GM18868 (cell line): ENCODE data around the gene ZNF143.
"Not testable (repeated sequence)": the region's sequence is repeated elsewhere in the genome, so short reads cannot be mapped to it uniquely, and the experiment has no call there.

Experiments used
- ATAC-seq: cut with Tn5 transposase; IDR thresholded peaks from one replicate; pipeline ENCODE4 v1.9.1; 2021; ENCODE audit warnings: mild to moderate bottlenecking, moderate library complexity; ENCODE audit not compliant: unreplicated experiment

ZNF143 gene

DNA sequence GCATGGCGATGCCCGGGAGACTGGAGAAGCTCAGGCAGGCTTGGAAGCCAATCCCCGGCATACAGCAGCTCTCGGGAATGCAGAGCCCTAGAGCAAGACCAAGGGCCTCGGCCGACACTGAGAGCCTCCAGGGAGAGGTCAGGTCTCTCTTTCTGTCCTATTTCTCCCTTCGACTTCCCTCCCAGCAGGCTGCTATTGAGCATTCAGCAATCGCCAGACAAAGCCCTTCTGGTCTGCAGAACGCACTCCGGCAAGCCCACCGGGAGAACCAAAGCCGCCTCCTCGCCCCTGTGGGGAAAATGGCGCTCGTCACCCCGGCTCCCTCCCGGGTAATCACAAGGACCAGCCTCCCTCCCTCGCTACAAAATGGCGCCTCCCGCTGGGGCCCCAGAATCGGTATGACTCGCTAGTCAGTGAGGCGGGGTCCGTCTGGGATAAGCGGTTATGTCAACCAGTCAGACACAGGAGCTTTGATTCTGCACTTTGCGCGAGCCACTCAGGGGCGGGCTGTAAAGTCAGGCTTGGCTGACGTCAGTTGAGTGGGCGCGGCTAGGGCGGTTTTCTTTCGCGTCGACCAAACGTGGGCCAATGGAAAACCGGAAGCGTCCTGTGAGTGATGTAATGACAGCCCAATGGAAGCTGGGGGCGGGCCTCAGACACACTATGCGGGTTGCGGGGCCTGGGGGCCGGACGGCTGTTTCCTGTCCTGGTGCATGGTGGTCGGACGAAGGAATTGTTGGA is at the start of gene ZNF143:
TSS of gene ZNF143 (plus strand) at position 691 of the 741 bp plus-strand sequence. CDS start 10,297 bp downstream, outside the sequence.
- peak; percentile 86 for ATAC-seq

- ATAC-seq = no peak
These were observed 32.1 kb upstream of the ZNF143 start for GRCh38 chr11:9428706-9429105.

GRCh38 chr11:9438611-9439010 is 22.2 kb upstream of the ZNF143 start:
- no peak for ATAC-seq

DNA sequence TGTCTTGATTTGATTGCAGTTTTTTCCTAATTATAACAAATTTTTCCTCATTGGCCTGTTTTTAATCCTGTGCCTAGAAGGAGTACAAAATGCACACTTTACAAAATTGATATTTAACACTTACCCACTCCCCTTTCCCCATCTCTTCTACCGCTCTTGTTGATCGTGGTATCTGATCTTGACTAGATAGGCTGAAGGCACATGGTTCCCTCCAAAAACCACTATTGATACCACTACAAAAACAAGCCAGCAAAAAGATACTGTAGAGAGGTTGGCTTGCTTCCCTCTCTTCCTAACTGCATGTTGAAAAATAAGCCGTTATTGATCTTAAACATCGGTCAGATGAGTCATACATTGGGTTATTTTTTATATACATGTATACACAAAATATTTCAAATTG is 14.6 kb upstream of the ZNF143 start:
- ATAC-seq = no peak

- no peak for ATAC-seq
These were observed 12.0 kb upstream of the ZNF143 start for GRCh38 chr11:9448576-9449352.

DNA sequence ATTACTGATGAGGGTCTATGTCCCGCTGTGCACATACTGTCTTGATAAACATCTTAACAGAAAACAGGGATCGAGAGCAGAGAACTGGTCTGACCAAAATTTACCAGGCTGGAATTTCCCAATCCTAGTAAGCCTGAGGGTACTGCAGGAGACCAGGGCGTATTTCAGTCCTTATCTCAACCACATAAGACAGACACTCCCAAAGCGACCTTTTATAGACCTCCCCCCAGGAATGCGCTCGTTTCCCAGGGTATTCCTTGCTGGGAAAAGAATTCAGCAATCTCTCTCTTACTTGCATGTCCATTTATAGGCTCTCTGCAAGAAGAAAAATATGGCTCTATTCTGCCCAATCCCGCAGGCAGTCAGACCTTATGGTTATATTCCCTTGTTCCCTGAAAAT is 8.8 kb upstream of the ZNF143 start:
- not testable (repeated sequence) for ATAC-seq

DNA sequence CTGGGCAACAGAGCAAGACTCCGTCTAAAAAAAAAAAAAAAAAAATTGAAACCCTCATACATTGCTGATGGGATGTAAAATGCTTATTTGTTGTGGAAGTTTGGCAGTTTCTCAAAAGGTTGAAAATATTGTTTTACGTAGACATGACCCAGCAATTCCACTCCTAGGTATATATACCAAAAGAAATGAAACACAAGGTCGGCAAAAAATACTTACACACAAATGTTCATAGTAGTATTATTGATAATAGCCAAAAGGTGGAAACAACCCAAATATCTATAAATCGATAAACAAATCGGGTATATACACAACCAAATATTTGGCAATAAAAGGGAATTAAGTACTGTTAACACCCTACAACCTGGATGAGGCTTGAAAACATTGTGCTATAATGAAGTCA is 5.1 kb upstream of the ZNF143 start:
- no peak for ATAC-seq

DNA sequence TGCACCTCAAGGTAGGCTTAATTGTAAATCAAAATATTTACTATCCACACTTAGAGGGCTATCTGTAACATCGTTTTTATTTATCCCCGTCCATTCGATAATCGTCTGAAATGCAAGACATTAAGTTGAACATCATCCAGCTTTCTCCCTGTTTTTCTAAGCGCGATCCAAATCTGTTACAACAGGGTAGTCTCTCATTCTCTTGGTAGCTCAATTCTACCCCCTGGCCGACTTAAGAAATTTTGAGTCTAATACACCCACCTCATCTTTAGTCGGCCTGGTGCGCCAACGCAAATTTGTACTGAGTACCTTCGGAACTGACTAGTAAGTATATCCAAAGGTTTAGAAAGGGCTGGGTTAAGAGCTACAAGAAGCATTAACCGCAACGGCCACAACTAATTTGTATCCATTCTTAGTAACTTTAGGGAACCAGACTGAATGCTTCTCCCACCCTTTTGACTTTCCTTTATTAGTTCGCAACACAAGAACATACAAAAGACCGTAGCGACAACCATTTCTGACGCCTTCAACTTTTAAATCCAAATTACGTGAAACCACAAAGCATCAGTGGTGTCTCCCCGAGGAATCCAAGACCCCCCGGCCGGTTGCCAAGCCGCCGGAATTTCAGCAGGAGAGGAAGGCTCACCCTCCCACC is 1.0 kb upstream of the ZNF143 start:
- no peak for ATAC-seq

GRCh38 chr11:9461063-9461759 is 399 bp downstream of the ZNF143 start:
- ATAC-seq = peak; percentile 42

- ATAC-seq = no peak
These were observed 935 bp downstream of the ZNF143 start for GRCh38 chr11:9461760-9462134.

GRCh38 chr11:9462172-9462799 is 1.5 kb downstream of the ZNF143 start:
- ATAC-seq = no peak

DNA sequence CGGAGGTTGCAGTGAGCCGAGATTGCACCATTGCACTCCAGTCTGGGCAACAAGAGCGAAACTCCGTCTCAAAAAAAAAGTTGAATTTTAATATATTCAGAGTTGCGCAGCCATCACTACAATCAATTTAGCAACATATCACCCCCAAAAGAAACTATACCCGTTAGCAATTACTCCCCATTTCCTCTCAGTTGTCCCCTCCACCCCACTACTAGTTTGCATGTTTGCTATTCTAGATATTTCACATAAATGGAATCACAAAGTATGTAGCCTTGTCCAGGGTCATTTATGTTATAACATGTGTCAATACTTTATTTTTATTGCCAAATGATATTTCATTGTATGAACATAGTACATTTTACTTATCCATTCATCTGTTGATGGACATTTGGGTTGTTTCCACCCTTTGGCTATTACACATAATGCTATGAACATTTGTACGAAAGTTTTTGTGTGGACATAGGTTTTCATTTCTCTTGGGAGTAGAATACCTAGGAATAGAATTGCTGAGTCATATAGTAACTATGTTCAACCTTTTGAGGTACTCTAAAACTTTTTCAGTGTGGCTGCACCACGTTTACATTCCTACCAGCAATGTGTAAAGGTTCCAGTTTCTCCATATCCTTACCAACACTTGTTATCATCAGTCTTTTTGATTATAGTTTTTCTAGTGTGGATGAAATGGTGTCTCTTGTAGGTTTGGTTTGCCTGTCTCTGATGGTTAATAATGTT is 2.2 kb downstream of the ZNF143 start:
- no peak for ATAC-seq

DNA sequence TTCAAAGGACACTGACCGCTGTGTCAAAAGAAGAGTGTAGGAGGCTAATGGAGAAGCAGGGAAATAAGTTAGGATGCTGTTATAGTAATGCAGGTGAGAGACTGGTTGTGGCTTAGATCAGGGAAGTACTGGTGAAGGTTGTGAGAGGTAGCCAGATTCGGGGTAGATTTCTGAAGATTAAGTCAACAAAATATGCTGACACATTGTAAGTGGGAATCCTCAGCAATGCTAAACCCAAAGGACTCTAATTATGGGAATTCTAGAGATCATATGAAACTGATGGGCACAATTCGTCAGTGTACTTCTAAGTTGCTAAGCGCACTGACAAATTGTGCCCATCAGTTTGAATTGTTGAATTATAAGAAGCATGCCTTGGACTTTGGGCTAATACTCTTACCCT is 10.0 kb downstream of the ZNF143 start:
- ATAC-seq = no peak

GRCh38 chr11:9473408-9473807 is 12.6 kb downstream of the ZNF143 start:
- no peak for ATAC-seq

GRCh38 chr11:9479899-9480298 is 19.1 kb downstream of the ZNF143 start:
- ATAC-seq = no peak

GRCh38 chr11:9489080-9489765 is 28.4 kb downstream of the ZNF143 start:
- ATAC-seq = no peak

DNA sequence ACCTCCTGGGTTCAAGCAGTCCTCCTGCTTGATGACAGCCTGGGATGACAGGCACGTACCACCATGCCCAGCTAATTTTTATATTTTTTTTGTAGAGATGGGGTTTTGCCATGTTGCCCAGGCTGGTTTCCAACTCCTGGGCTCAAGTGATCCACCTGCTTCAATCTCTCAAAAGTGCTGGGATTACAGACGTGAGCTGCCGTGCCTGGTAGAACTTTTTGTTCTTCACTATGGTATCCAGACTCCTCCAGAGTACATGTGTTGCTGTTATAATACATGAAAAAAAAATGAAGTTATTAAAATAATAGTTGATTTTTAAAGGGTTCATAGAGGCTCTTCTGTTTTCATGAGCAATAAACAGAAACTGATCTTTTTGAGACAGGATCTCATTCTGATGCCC is 29.6 kb downstream of the ZNF143 start:
- no peak for ATAC-seq

DNA sequence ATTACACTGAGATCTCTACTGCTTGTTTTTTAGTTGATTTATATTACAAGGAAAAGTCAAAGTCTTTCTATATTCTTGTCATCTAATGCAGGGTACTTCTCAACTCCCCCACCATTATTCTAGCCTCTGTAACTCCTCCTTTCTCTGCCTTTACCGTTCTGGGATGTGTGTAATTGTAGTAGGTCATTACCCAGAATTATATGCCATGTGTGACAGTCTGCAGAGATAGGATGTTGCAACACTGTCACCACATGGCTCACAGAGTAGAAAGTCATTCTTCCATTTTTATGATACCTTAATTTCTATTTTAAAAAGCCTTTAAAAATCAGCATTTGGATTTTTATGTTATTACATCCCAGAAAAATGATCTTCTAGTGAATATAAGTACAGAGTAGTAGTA is 32.7 kb downstream of the ZNF143 start:
- ATAC-seq = no peak

DNA sequence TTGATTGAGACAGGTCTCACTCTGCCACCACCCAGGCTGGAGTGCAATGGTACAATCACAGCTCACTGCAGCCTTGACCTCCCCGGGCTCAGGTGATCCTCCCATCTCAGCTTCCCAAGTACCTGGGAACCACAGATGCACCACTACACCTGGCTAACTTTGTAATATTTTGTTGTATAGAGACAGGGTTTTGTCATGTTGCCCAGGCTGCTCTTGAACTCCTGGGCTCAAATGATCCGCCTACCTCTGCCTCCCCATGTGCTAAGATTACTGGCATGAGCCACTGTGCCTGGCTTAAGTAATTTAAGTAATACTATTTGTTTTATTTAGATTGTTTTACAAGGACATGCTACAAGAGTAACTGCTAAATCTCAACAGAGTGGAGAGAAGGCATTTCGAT is 33.5 kb downstream of the ZNF143 start:
- ATAC-seq = no peak
